ENCODE data around the gene GRM2. TPM values are rescaled to one million over a fixed set of nuclear protein-coding genes. Genes with fewer than 3 reads are reported as not detected.

The GRM2 gene
- total RNA-seq, 4 donors from 2014 or later: 0.16 to 0.27 TPM; not detected in 2

DNA sequence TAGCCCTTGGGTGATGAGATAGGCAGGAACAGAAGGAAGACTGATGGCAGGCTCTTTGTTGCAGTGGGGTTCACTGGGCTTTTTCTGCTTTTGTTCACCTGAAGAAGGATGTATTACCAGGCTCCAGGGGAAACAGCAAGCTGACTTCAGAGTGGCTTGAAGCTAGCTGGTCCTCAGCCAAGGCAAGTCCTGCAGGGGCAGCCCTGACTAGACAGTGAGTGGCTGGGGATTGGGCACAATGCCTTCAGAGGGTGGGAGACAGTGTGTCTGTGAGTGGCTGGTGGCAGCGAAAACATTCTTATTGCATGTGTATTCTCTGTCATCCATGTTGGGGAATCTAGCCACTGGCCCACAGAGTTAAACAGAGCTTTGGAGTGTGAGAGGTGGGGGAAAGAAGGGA lies 38.1 kb upstream of the GRM2 start:
- in situ Hi-C loops (cut with MboI; ENCODE audit: low pct_ligation_motif_present in 1 of 4, low pct_unique_long_range_greater_than_20kb in 1 of 4, low sequenced_read_pairs in 3 of 4) (loop anchor here in 2 of 4 donors (5.0 to 25.0 kb wide), 3 partner anchors 164 to 281 kb away; partner anchors contain the start of genes DCAF1 (in 2 of the 2), MANF (in 1 of the 2) and RBM15B (in 1 of the 2)), intact Hi-C loops (cut with DNase I; ENCODE audit: low total_unique reads) (loop anchor here (1.0 kb wide), 1 partner anchor 166 kb away; no protein-coding TSS in a partner anchor)
- no peak overlapping the region for H3K4me3 ChIP-seq
- H3K27me3 ChIP-seq: no peaks in the 10 kb centered on the region
- DNase-seq: no peak
- TF ChIP-seq POLR2AphosphoS5 (IDR thresholded peaks at IDR 0.05) (no peak), EP300 (IDR thresholded peaks at IDR 0.05; ENCODE audit: low read depth) (no peak), CTCF (IDR thresholded peaks at IDR 0.05) (no peak), POLR2A (IDR thresholded peaks at IDR 0.05) (no peak)
- H3K9me3 ChIP-seq: no peaks in the 10 kb centered on the region
- H3K36me3 ChIP-seq: no peaks in the 10 kb centered on the region
- WGBS, 2 donors (ENCODE audit: low coverage in 1 of 2): 93% methylated on average over 1 of the region's 1 CpG; no CpG with 5 or more reads in 1 of the 2 donors
- H3K4me1 ChIP-seq: peaks cover 10 to 38% (median 34%) of the 10 kb centered on the region in 4 donors
- H3K27ac ChIP-seq: no peak overlapping the region

GRCh38 chr3:51669241-51670052 lies 37.4 kb upstream of the GRM2 start:
- H3K9me3 ChIP-seq: no peaks in the 10 kb centered on the region
- H3K27me3 ChIP-seq: no peaks in the 10 kb centered on the region
- in situ Hi-C loops (cut with MboI; ENCODE audit: low pct_ligation_motif_present in 1 of 4, low pct_unique_long_range_greater_than_20kb in 1 of 4, low sequenced_read_pairs in 3 of 4) (loop anchor here in 2 of 4 donors (5.0 to 25.0 kb wide), 3 partner anchors 165 to 282 kb away; partner anchors contain the start of genes DCAF1 (in 2 of the 2), MANF (in 1 of the 2) and RBM15B (in 1 of the 2)), intact Hi-C loops (cut with DNase I; ENCODE audit: low total_unique reads) (loop anchor here (1.0 kb wide), 1 partner anchor 167 kb away; no protein-coding TSS in a partner anchor)
- no peak overlapping the region for H3K4me3 ChIP-seq
- WGBS, 2 donors (ENCODE audit: low coverage in 1 of 2): 47 to 51% methylated on average over 3 to 8 of the region's 9 CpGs
- DNase-seq: peak; percentile 93
- peak overlapping the region in 3 of 4 donors; percentile 7 to 98 (median 24) for H3K27ac ChIP-seq
- peak; percentile 93 to 98 (median 95) for TF ChIP-seq CTCF (IDR thresholded peaks at IDR 0.05)
- TF ChIP-seq POLR2AphosphoS5 (IDR thresholded peaks at IDR 0.05): no peak
- peaks cover 10 to 39% (median 34%) of the 10 kb centered on the region in 4 donors for H3K4me1 ChIP-seq
- no peaks in the 10 kb centered on the region for H3K36me3 ChIP-seq

DNA sequence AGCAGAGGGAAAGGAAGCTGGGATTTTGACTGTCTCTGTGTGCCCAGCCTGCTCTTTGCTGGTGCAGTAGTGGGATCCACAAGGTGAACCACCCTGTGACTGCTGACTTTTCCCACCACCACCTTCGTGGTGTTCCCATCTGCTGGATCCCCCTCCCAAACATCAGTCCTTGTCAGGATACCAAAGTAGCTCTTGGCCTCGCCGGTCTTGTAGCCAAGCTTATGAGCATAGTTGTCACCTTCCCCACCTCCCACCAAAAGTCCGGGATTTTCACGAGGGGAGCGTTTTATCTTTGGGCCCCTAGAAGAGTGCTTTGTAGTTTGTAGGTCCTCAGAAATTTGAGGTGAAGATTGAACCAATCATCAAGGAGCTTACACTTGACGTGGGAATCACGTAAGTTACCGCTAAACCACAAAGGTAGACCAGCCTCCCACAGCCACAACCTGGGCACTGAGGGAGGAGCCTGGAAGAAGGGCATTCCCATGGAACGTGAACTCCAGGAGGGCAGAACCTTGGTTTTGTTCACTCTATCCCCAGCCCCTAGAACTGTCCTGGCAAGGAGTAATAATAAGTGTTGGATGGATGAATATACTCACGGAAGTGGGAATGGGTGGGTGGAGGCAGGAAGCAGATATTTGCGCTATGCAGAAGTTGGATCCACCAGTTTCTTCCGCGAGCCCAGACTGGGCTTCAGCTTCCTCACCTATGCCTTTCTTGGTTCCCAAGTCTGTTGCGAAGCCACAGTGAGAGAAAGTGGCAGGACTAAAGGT lies 36.6 kb upstream of the GRM2 start:
- peak overlapping the region; percentile 96 to 98 (median 97) for H3K27ac ChIP-seq
- intact Hi-C loops (cut with DNase I; ENCODE audit: low total_unique reads): no loop called here
- WGBS, 2 donors (ENCODE audit: low coverage in 1 of 2): 48 to 90% methylated on average over 2 to 15 of the region's 15 CpGs
- in situ Hi-C loops (cut with MboI; ENCODE audit: low pct_ligation_motif_present in 1 of 4, low pct_unique_long_range_greater_than_20kb in 1 of 4, low sequenced_read_pairs in 3 of 4): loop anchor here in 1 of 4 donors (25.0 kb wide), 1 partner anchor 283 kb away; the partner anchor contains the start of genes MANF and RBM15B
- H3K4me1 ChIP-seq: peaks cover 10 to 39% (median 34%) of the 10 kb centered on the region in 4 donors
- peak overlapping the region; percentile 42 to 98 (median 82) for H3K4me3 ChIP-seq
- no peaks in the 10 kb centered on the region for H3K36me3 ChIP-seq
- TF ChIP-seq CTCF (IDR thresholded peaks at IDR 0.05): no peak
- no peak for TF ChIP-seq EP300 (IDR thresholded peaks at IDR 0.05; ENCODE audit: low read depth)
- TF ChIP-seq POLR2A (IDR thresholded peaks at IDR 0.05): no peak
- no peak for TF ChIP-seq POLR2AphosphoS5 (IDR thresholded peaks at IDR 0.05)
- DNase-seq: no peak
- no peaks in the 10 kb centered on the region for H3K9me3 ChIP-seq
- H3K27me3 ChIP-seq: no peaks in the 10 kb centered on the region

Data from transverse colon (tissue), 4 donors.